HTR-8/SVneo (cell line): ENCODE results near the gene RAP1GAP.
"Not testable (repeated sequence)": the region's sequence is repeated elsewhere in the genome, so short reads cannot be mapped to it uniquely, and the experiment has no call there.

ENCODE experiments used
- DNase-seq: peaks from one replicate; pipeline ENCODE4 v3.0.0; 2011; ENCODE audit warnings: low spot score, mixed read lengths; ENCODE audit not compliant: insufficient read length
- FAIRE-seq: peaks from 2 replicates; lab custom pipeline; 2011; peaks lifted over from hg19 to GRCh38; lab: Jason Lieb, UNC

Gene RAP1GAP

GRCh38 chr1:21576798-21577187 lies 92.4 kb downstream of the RAP1GAP start:
- FAIRE-seq (no peak), DNase-seq (no peak)

DNA sequence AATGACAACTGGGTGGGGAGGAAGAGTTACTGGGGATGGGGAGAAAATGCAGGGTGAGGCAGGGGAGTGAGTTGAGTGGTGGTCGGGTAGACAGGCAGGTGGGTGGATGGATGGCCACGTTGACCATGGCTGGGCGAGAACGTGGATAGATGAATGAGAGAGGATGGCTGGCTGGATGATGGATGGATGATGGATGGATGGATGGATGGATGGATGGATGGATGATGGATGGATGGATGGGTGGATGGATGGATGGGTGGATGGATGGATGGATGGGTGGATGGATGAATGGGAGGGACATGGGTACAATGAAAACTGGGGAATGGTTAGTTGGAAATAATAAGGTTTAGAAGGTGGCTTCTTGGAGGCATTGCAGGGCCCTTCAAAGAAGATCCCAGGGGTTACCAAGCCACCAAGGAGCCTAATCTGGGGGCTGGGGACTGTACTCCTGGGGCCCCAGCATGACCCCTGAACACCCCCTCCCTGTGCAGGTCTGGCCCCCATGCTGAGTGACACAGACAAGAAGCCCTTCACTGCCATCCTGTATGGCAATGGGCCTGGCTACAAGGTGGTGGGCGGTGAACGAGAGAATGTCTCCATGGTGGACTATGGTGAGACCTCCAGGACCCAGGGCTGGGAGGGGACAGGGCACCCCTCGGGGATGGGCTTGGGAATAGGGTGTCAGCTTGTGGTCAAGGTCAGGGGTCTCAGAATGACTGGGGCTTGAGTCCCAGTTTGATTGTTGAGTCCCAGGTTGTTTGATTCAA lies 92.9 kb downstream of the RAP1GAP start:
- DNase-seq, result no peak
- no peak for FAIRE-seq

- FAIRE-seq (no peak), DNase-seq (no peak)
Observed at GRCh38 chr1:21575351-21575942, 93.7 kb downstream of the RAP1GAP start.

- DNase-seq, result no peak
- FAIRE-seq, result no peak
Observed at GRCh38 chr1:21574466-21575151, 94.5 kb downstream of the RAP1GAP start.

DNA sequence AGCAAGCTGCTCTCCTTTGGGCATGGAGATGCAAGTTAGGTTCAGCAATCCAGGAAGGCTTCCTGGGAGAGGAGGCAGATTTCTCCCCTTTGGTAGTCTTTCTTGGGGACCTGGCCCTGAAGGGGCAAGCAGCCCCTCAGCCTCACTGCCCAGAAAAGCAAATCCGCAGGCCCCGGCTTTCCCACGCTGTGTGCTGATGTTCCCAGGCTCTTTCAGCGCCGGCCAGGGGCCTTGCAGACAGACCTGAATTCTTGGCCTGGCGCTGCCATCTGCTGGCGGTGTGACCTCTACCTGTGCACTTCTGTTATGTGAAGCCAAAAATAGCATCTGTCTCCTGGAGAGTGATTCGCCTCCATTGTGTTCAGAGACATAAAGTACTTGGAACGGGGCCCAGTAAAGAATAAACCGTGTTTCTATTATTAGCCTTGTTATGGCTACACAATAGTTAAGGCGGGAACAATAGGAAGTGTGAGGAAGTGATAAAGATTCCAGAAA lies 95.1 kb downstream of the RAP1GAP start:
- FAIRE-seq, result no peak

GRCh38 chr1:21573475-21573874 lies 95.7 kb downstream of the RAP1GAP start:
- no peak for DNase-seq

More for the DNA sequence above, 95.1 kb downstream of the RAP1GAP start:
- peak; percentile 48 for DNase-seq

DNA sequence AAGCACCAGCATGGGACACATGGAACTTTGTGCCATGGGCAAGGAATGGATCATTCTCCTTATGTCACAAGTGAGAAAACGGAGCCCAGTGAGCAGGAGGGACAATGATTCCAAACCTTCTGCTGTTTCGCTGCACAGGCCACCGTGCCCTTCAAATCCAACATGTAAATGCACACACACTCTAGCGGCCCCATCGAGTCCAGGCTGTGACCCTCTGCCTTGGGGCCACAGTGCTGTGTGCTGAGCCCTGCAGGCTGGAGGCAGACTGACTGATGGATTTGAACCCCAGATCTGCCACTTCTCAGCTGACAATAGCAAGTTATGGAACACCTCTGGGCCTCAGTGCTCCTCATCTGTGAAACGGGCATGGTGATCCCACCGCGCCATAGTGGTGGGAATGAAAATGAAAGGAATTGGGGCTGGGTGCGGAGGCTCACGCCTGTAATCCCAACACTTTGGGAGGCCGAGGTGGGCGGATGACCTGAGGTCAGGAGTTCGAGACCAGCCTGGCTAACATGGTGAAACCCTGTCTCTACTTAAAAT lies 96.4 kb downstream of the RAP1GAP start:
- DNase-seq (no peak), FAIRE-seq (no peak)

More at GRCh38 chr1:21573475-21573874, 95.7 kb downstream of the RAP1GAP start:
- FAIRE-seq, result no peak

DNA sequence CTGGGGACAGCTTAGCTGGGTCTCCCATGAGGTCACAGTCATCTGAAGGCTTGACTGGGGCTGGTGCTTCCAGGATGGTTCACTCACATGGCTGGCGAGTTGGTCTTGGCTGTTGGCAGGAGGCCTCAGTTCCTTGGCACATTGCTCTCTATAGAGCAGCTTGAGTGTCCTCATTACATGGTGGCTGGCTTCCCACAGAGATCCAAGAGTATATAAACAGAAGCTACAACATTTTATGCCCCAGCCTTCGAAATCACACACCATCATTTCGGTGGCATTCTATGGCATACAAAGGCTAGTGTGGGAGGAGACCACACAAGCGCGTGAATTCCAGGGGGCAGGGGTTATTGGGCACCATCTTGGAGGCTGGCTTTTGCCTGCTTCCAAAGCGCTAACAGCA lies 96.9 kb downstream of the RAP1GAP start:
- no peak for FAIRE-seq
- no peak for DNase-seq

DNA sequence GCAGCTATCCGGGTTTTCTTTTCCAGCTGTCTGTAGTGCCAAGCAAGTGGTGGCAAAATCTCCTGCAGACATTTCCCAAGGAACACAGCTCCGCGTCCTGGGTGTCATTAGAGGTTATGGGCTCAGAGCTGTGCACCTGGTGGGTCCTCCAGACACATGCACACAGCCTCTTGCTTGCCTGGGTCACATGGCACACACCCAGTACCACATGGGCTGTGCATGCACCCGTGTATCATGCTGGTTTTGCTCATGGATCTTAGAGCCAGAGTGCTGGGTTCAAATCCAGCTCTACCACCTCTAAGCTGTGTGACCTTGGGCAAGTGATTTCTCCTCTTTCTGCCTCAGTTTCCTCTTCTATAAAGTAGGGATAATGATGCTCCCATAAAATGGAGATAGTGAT lies 98.3 kb downstream of the RAP1GAP start:
- DNase-seq (no peak), FAIRE-seq (no peak)

- DNase-seq, result no peak
- no peak for FAIRE-seq
Observed at GRCh38 chr1:21570528-21570875, 98.7 kb downstream of the RAP1GAP start.

- no peak for FAIRE-seq
- DNase-seq, result no peak
Observed at GRCh38 chr1:21569820-21570527, 99.2 kb downstream of the RAP1GAP start.

- DNase-seq (peak; percentile 37), FAIRE-seq (no peak)
Observed at GRCh38 chr1:21568809-21569385, 100.3 kb downstream of the RAP1GAP start.

GRCh38 chr1:21568006-21568746 lies 101.0 kb downstream of the RAP1GAP start:
- peak; percentile 84 for FAIRE-seq
- peak; percentile 62 for DNase-seq

- FAIRE-seq (no peak), DNase-seq (no peak)
Observed at GRCh38 chr1:21567241-21568005, 101.7 kb downstream of the RAP1GAP start.

DNA sequence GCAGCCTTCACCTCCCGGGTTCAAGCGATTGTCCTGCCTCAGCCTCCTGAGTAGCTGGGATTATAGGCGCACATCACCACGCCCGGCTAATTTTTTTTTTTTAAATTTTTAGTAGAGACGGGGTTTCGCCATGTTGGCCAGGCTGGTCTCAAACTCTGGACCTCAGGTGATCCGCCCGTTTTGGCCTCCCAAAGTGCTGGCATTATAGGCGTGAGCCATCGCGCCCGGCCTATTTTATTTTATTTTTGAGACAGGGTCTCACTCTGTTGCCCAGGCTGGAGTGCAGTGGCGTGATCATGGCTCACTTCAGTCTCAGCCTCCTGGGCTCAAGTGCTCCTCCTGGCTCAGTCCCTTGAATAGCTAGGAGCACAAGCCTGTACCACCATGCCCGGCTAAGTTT lies 102.8 kb downstream of the RAP1GAP start:
- not testable (repeated sequence) for FAIRE-seq, DNase-seq

DNA sequence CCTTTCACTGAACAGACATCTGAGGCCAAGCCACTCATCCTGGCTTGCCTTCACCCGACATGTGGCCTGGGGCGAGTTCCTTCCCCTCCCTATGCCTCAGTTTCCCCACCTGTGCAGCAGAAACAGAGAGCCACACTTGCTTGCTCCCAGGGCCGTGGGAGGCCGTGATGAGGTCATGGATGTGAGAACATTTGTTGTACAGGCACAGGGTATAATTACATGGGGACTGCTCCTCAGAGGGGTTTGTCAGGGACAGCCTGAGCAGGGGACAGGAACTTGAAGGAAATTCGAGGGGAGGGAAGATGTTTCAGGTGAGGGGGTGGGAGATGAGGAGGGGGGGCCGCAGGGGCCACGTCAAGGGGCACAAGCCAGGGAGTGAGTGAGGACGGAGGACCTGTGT lies 103.9 kb downstream of the RAP1GAP start:
- no peak for DNase-seq
- no peak for FAIRE-seq

DNA sequence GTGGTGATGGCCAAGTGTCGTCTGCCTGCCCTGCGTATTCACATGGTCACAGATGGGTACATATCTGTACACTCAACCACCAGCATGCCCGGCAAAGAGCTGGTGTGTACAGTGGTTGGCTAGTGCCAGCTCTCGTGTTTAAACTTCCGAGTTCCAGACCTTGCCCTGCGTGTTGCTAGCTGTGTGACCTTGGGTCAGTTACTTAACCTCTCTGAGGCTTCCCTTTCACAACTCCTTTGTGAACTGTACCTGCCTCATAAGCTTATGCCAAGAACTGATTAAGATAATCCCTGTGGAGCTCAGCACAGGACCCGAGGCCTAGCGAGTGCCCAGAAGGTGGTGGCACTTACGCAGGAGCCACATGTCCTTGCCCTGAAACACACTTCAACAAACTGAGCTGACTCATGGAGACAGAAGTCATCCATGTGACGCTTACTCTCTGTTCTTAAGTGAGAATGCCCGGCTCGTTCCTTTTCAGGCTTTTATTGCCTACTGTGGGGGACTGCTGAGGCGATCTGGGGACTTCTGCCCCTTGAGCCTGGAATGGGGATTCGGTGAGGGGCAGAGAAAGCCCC lies 104.5 kb downstream of the RAP1GAP start:
- no peak for DNase-seq
- FAIRE-seq, result no peak

DNA sequence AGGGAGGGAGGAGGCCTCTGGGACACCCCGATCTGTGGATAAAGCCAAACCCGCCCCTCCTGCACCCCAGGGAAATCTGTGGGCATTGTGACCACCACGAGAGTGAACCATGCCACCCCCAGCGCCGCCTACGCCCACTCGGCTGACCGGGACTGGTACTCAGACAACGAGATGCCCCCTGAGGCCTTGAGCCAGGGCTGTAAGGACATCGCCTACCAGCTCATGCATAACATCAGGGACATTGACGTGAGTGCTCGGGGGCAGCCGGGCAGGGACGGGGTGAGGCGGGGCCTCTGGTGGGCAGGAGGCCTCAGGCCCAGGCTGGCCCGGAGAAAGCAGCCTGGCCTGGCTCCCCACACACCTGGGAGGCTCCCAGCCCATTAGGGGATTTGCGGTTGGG lies 105.2 kb downstream of the RAP1GAP start:
- FAIRE-seq (no peak), DNase-seq (no peak)
